Keratinocyte (primary cell): ENCODE results near the gene C4orf17. TPM values are rescaled to one million over a fixed set of nuclear protein-coding genes. Genes with fewer than 3 reads are reported as not detected.

Experiments used
- DNase-seq: peaks from one replicate; pipeline ENCODE4 v3.0.0-alpha.2; 2011; ENCODE audit warnings: low read depth, missing footprints, low spot score
- FAIRE-seq: peaks from 2 replicates; lab custom pipeline; 2011; peaks lifted over from hg19 to GRCh38; lab: Jason Lieb, UNC
- H2AFZ ChIP-seq: 2 replicates; pipeline ENCODE4 v1.6.0; 2012; ENCODE audit warnings: low read length, control low read depth, inconsistent platforms; ENCODE audit not compliant: control insufficient read depth
- H3K27ac ChIP-seq: 2 replicates; pipeline ENCODE4 v1.5.1; 2011; ENCODE audit warnings: low read length; ENCODE audit not compliant: control insufficient read depth, insufficient read depth
- H3K27me3 ChIP-seq: 3 replicates; pipeline ENCODE4 v1.6.0; 2011; ENCODE audit warnings: low read length; ENCODE audit not compliant: control insufficient read depth, insufficient read depth; ENCODE audit errors: extremely low read depth
- H3K36me3 ChIP-seq, 2 experiments: 2 replicates in 1 of 2; 3 replicates in 1 of 2; pipeline ENCODE4 v1.5.1; 2011; ENCODE audit warnings: low read length in 2 of 2, mild to moderate bottlenecking in 1 of 2; ENCODE audit not compliant: control insufficient read depth in 2 of 2, insufficient read depth in 2 of 2; ENCODE audit errors: extremely low read depth in 1 of 2
- H3K4me1 ChIP-seq: 3 replicates; pipeline ENCODE4 v1.5.1; 2011; ENCODE audit warnings: low read length; ENCODE audit not compliant: control insufficient read depth, insufficient read depth; ENCODE audit errors: extremely low read depth
- H3K4me2 ChIP-seq: 3 replicates; pipeline ENCODE4 v1.6.0; 2011; ENCODE audit warnings: low read depth, low read length; ENCODE audit not compliant: control insufficient read depth, insufficient read depth; ENCODE audit errors: extremely low read depth
- H3K4me3 ChIP-seq, 3 experiments: fragments of 200-600 bp in 1 of 3; sonication (generic) in 1 of 3; 2 replicates in 2 of 3; 3 replicates in 1 of 3; pipeline ENCODE4 v1.5.1; 2011 to 2016; ENCODE audit warnings: low read length in 3 of 3, mild to moderate bottlenecking in 3 of 3, control low read depth in 2 of 3, inconsistent platforms in 1 of 3, low read depth in 1 of 3, mixed read lengths in 1 of 3, mixed run types in 1 of 3, moderate library complexity in 1 of 3; ENCODE audit not compliant: control insufficient read depth in 2 of 3, insufficient read depth in 2 of 3; ENCODE audit errors: extremely low read depth in 1 of 3
- H3K79me2 ChIP-seq: 2 replicates; pipeline ENCODE4 v1.6.0; 2012; ENCODE audit warnings: low read length; ENCODE audit not compliant: control insufficient read depth, insufficient read depth
- H3K9ac ChIP-seq: 3 replicates; pipeline ENCODE4 v1.6.0; 2011; ENCODE audit warnings: low read length; ENCODE audit not compliant: control insufficient read depth, insufficient read depth; ENCODE audit errors: extremely low read depth
- H3K9me1 ChIP-seq: 3 replicates; pipeline ENCODE4 v1.6.0; 2011; ENCODE audit warnings: low read length; ENCODE audit not compliant: control insufficient read depth, insufficient read depth; ENCODE audit errors: extremely low read depth
- H3K9me3 ChIP-seq: 2 replicates; pipeline ENCODE4 v1.5.1; 2012; ENCODE audit warnings: low read depth, low read length; ENCODE audit not compliant: control insufficient read depth
- H4K20me1 ChIP-seq: 3 replicates; pipeline ENCODE4 v1.6.0; 2011; ENCODE audit warnings: low read length; ENCODE audit not compliant: control insufficient read depth, insufficient read depth; ENCODE audit errors: extremely low read depth
- EZH2 ChIP-seq: IDR thresholded peaks from one replicate; pipeline ENCODE4 v1.6.1; 2012; ENCODE audit warnings: inconsistent platforms, mild to moderate bottlenecking, low read length, moderate library complexity
- dilution Hi-C: fragments of 300-500 bp; cut with MboI; formaldehyde crosslinking; loops from one replicate; pipeline ENCODE4 v1.7.0; 2020; ENCODE audit warnings: low sequenced_read_pairs; ENCODE audit not compliant: extremely low pct_ligation_motif_present
- polyA plus RNA-seq, 5 experiments: library from polyadenylated mRNA; depleted of rRNA in 3 of 5; stranded (reverse) in 3 of 5; stranded (forward) in 1 of 5; unstranded in 1 of 5; fragments of >200 nt; gene quantifications; 1 replicate in 1 of 5; 2 replicates in 3 of 5; 3 replicates in 1 of 5; pipeline versions ENCODE4 v1.2.1 to v1.2.3, GENCODE V29; 2011 to 2012; ENCODE audit warnings: missing spikeins in 2 of 5, low read depth in 1 of 5, low replicate concordance in 1 of 5
- TF ChIP-seq, protein P1 (sequence below), 3 experiments: IDR thresholded peaks in 1 of 3; conservative IDR thresholded peaks in 1 of 3; optimal IDR thresholded peaks in 1 of 3; 2 replicates in 2 of 3; 3 replicates in 1 of 3; pipeline versions ENCODE3 to v1.5.1; 2011; ENCODE audit warnings: low read length in 3 of 3, mild to moderate bottlenecking in 3 of 3, moderate library complexity in 2 of 3, control low read depth in 1 of 3, inconsistent platforms in 1 of 3; ENCODE audit not compliant: insufficient read depth in 2 of 3; ENCODE audit errors: extremely low read depth in 1 of 3

Gene C4orf17
- polyA plus RNA-seq, 1 donor (not counting 4 experiments of a cell fraction or from before 2014, with no cell fraction given), result not detected

- H3K9ac ChIP-seq, result no peak overlapping the region
- no peaks in the 10 kb centered on the region for H3K36me3 ChIP-seq
- H3K9me3 ChIP-seq, result no peaks in the 10 kb centered on the region
- no peak overlapping the region for H2AFZ ChIP-seq
- DNase-seq (no peak), FAIRE-seq (no peak)
- no peaks in the 10 kb centered on the region for H3K27me3 ChIP-seq
- H3K4me3 ChIP-seq, result no peak overlapping the region
- H3K4me2 ChIP-seq, result no peak overlapping the region
- H3K79me2 ChIP-seq, result no peaks in the 10 kb centered on the region
- H3K4me1 ChIP-seq, result no peaks in the 10 kb centered on the region
- H3K27ac ChIP-seq, result no peak overlapping the region
- H3K9me1 ChIP-seq, result no peaks in the 10 kb centered on the region
- TF ChIP-seq EZH2, result no peak
- TF ChIP-seq, protein P1, sequence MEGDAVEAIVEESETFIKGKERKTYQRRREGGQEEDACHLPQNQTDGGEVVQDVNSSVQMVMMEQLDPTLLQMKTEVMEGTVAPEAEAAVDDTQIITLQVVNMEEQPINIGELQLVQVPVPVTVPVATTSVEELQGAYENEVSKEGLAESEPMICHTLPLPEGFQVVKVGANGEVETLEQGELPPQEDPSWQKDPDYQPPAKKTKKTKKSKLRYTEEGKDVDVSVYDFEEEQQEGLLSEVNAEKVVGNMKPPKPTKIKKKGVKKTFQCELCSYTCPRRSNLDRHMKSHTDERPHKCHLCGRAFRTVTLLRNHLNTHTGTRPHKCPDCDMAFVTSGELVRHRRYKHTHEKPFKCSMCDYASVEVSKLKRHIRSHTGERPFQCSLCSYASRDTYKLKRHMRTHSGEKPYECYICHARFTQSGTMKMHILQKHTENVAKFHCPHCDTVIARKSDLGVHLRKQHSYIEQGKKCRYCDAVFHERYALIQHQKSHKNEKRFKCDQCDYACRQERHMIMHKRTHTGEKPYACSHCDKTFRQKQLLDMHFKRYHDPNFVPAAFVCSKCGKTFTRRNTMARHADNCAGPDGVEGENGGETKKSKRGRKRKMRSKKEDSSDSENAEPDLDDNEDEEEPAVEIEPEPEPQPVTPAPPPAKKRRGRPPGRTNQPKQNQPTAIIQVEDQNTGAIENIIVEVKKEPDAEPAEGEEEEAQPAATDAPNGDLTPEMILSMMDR (optimal IDR thresholded peaks at IDR 0.05 in 1 of 3, IDR thresholded peaks at IDR 0.05 in 1 of 3, conservative IDR thresholded peaks at IDR 0.05 in 1 of 3; ENCODE audit: extremely low read depth in 1 of 3, insufficient read depth in 2 of 3, low read length in 3 of 3), result no peak
- dilution Hi-C loops, result no loop called here
- H4K20me1 ChIP-seq, result no peaks in the 10 kb centered on the region
Observed at GRCh38 chr4:99540277-99540939, 29.6 kb downstream of the C4orf17 start.

DNA sequence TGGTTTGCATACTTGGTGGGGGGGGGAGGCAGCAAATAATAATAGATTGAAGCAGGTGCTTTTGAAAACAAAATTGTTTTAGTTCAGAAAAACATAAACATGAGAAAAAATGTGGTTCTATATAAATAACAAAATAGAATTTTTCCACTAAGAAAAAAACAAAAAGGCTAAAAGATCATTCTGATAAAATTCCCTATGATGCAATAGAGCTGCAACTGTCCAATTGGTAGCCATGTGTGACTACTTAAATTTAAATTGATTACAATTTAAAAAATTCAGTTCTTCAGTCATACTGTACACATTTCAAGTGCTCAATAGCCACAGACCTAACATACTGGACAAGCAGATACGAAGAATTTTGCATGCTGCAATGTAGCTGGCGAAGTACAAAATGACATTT lies 42.1 kb downstream of the C4orf17 start:
- H3K36me3 ChIP-seq, result no peaks in the 10 kb centered on the region
- no peaks in the 10 kb centered on the region for H4K20me1 ChIP-seq
- FAIRE-seq (no peak), DNase-seq (no peak)
- no peaks in the 10 kb centered on the region for H3K9me1 ChIP-seq
- no peak overlapping the region for H3K4me2 ChIP-seq
- H3K4me1 ChIP-seq, result no peaks in the 10 kb centered on the region
- H3K4me3 ChIP-seq, result no peak overlapping the region
- no peaks in the 10 kb centered on the region for H3K27me3 ChIP-seq
- no peaks in the 10 kb centered on the region for H3K79me2 ChIP-seq
- TF ChIP-seq, protein P1 (optimal IDR thresholded peaks at IDR 0.05 in 1 of 3, IDR thresholded peaks at IDR 0.05 in 1 of 3, conservative IDR thresholded peaks at IDR 0.05 in 1 of 3; ENCODE audit: extremely low read depth in 1 of 3, insufficient read depth in 2 of 3, low read length in 3 of 3), result no peak
- TF ChIP-seq EZH2, result no peak
- no peaks in the 10 kb centered on the region for H3K9me3 ChIP-seq
- no peak overlapping the region for H3K9ac ChIP-seq
- H3K27ac ChIP-seq, result no peak overlapping the region
- no peak overlapping the region for H2AFZ ChIP-seq
- dilution Hi-C loops, result no loop called here
